Transverse colon (tissue), 4 donors: ENCODE measurements around the gene B4GALNT2. TPM values are rescaled to one million over a fixed set of nuclear protein-coding genes. Genes with fewer than 3 reads are reported as not detected.

Source experiments
- DNase-seq: peaks from one replicate; pipeline ENCODE4 v3.0.0-alpha.2; 2019
- H3K27ac ChIP-seq, 4 donors: fragments of 200-600 bp; sonication (generic); 2 replicates each; pipeline ENCODE4 v1.5.1; 2016 to 2018; ENCODE audit warnings: inconsistent platforms in 4 of 4
- H3K27me3 ChIP-seq: fragments of 200-600 bp; sonication (generic); 2 replicates; pipeline ENCODE4 v1.5.1; 2017; ENCODE audit warnings: inconsistent platforms
- H3K36me3 ChIP-seq, 4 donors: fragments of 200-600 bp; sonication (generic); 2 replicates each; pipeline ENCODE4 v1.5.1; 2017 to 2019; ENCODE audit warnings: inconsistent platforms in 4 of 4
- H3K4me1 ChIP-seq, 4 donors: fragments of 200-600 bp; sonication (generic); 2 replicates each; pipeline ENCODE4 v1.5.1; 2017 to 2020; ENCODE audit warnings: inconsistent platforms in 4 of 4
- H3K4me3 ChIP-seq, 4 donors: fragments of 200-600 bp; sonication (generic); 1 replicate in 1 of 4; 2 replicates in 3 of 4; pipeline versions ENCODE4 v1.5.1 to v1.6.1; 2017 to 2019; ENCODE audit warnings: inconsistent platforms in 4 of 4
- H3K9me3 ChIP-seq, 2 donors: fragments of 200-600 bp; sonication (generic); 2 replicates each; pipeline ENCODE4 v1.5.1; 2017 to 2019; ENCODE audit warnings: inconsistent platforms in 2 of 2
- EP300 ChIP-seq: sonication (generic); formaldehyde crosslinking; IDR thresholded peaks from one replicate; pipeline ENCODE4 v1.6.1; 2017; ENCODE audit warnings: antibody characterized with exemption, low read depth
- POLR2A ChIP-seq: fragments of 450-650 bp; IDR thresholded peaks from one replicate; pipeline ENCODE4 v1.6.1; 2016; ENCODE audit warnings: antibody characterized with exemption, mild to moderate bottlenecking, moderate library complexity
- POLR2AphosphoS5 ChIP-seq, 3 donors: sonication (generic); formaldehyde crosslinking; IDR thresholded peaks; one replicate each; pipeline ENCODE4 v1.6.1; 2016; ENCODE audit warnings: antibody characterized with exemption in 3 of 3
- WGBS, 2 donors: methylation state at CpG; one replicate each; pipeline ENCODE4 v1.1.5; 2018; ENCODE audit warnings: low coverage in 1 of 2; 5-methylcytosine and 5-hydroxymethylcytosine counted together
- in situ Hi-C, 4 donors: fragments of 200-750 bp; cut with MboI; loops; one replicate each; pipeline versions ENCODE4 v1.15.0 to v1.15.1; 2017; ENCODE audit warnings: low sequenced_read_pairs in 3 of 4, low pct_ligation_motif_present in 1 of 4, low pct_unique_long_range_greater_than_20kb in 1 of 4
- intact Hi-C: fragments of 100-400 bp; cut with DNase I; formaldehyde crosslinking; loops from one replicate; pipeline ENCODE4 v1.15.1; 2023; ENCODE audit warnings: low total_unique reads
- total RNA-seq, 4 donors: library from RNA; depleted of rRNA; stranded (reverse); fragments of >200 nt; gene quantifications; one replicate each; pipeline ENCODE4 v1.1.0, GENCODE V29; 2016
- TF ChIP-seq, protein P1 (sequence below), 5 experiments: fragments of 200-600 bp in 3 of 5; fragments of 450-650 bp in 2 of 5; sonication (generic) in 3 of 5; IDR thresholded peaks; 1 replicate in 2 of 5; 2 replicates in 3 of 5; pipeline ENCODE4 v1.5.1; 2016 to 2017; ENCODE audit warnings: antibody characterized with exemption in 5 of 5, inconsistent platforms in 3 of 5, mild to moderate bottlenecking in 2 of 5, moderate library complexity in 1 of 5

B4GALNT2 gene
- total RNA-seq, 4 donors from 2014 or later: 19.8 to 75.9 (median 47.3) TPM

DNA sequence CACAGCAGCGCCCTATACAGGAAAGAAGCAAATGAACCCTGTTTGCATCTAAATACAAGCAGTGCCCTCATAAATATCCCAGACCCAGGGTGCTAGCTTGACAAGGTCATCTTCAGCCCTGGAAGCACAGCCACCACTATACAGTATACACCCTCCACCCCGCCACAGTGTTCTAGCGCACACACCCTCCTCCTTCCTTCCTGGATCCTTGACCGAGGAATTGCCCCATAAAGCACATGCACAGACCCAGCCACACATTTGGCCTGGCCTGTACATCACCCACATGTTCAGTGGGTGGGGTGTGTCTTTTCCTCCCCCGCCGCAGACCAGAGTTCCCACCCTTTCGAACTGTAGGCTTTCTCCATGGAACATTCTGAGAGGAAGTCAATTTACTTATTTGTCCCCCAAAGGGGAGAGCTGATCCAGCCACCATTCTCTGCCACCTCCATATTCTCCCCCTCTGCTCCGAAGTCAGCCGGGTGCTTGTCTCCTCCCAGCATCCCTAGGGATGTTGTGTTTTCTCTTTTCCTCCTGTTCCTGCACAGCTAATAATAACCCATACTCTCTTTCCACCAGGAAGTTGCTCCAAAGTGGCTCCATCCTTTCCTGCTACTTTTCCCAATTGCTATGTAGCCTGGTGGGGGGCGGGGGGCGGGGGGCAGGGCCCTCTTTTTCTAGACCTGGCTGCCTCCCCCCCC is 84.5 kb downstream of the B4GALNT2 start:
- DNase-seq: peak; percentile 71
- H3K36me3 ChIP-seq: no peaks in the 10 kb centered on the region
- WGBS, 2 donors: 40 to 46% methylated on average over 1 to 11 of the region's 11 CpGs
- in situ Hi-C loops: no loop called here
- H3K4me3 ChIP-seq: no peak overlapping the region
- TF ChIP-seq POLR2AphosphoS5 (IDR thresholded peaks at IDR 0.05): peak in 2 of 3 donors; percentile 25 to 31
- peak; percentile 24 for TF ChIP-seq POLR2A
- TF ChIP-seq, protein P1, sequence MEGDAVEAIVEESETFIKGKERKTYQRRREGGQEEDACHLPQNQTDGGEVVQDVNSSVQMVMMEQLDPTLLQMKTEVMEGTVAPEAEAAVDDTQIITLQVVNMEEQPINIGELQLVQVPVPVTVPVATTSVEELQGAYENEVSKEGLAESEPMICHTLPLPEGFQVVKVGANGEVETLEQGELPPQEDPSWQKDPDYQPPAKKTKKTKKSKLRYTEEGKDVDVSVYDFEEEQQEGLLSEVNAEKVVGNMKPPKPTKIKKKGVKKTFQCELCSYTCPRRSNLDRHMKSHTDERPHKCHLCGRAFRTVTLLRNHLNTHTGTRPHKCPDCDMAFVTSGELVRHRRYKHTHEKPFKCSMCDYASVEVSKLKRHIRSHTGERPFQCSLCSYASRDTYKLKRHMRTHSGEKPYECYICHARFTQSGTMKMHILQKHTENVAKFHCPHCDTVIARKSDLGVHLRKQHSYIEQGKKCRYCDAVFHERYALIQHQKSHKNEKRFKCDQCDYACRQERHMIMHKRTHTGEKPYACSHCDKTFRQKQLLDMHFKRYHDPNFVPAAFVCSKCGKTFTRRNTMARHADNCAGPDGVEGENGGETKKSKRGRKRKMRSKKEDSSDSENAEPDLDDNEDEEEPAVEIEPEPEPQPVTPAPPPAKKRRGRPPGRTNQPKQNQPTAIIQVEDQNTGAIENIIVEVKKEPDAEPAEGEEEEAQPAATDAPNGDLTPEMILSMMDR (IDR thresholded peaks at IDR 0.05): no peak
- no peaks in the 10 kb centered on the region for H3K27me3 ChIP-seq
- intact Hi-C loops: loop anchor here (10.0 kb wide), 1 partner anchor 52 kb away; no protein-coding TSS in a partner anchor
- no peaks in the 10 kb centered on the region for H3K9me3 ChIP-seq
- peak overlapping the region; percentile 56 to 66 (median 59) for H3K27ac ChIP-seq
- peaks cover 0 to 40% (median 8%) of the 10 kb centered on the region in 4 donors for H3K4me1 ChIP-seq

GRCh38 chr17:49217651-49218413 is 85.3 kb downstream of the B4GALNT2 start:
- peak overlapping the region; percentile 56 to 66 (median 59) for H3K27ac ChIP-seq
- in situ Hi-C loops (no loop called here), intact Hi-C loops (loop anchor here (10.0 kb wide), 1 partner anchor 53 kb away; no protein-coding TSS in a partner anchor)
- WGBS, 2 donors: 40 to 69% methylated on average over 1 to 17 of the region's 17 CpGs
- H3K36me3 ChIP-seq: no peaks in the 10 kb centered on the region
- peak; percentile 66 for DNase-seq
- H3K4me1 ChIP-seq: peaks cover 0 to 40% (median 8%) of the 10 kb centered on the region in 4 donors
- TF ChIP-seq, protein P1 (IDR thresholded peaks at IDR 0.05): no peak
- TF ChIP-seq POLR2AphosphoS5 (IDR thresholded peaks at IDR 0.05): peak in 1 of 3 donors; percentile 32
- H3K27me3 ChIP-seq: no peaks in the 10 kb centered on the region
- no peak overlapping the region for H3K4me3 ChIP-seq
- H3K9me3 ChIP-seq: no peaks in the 10 kb centered on the region

DNA sequence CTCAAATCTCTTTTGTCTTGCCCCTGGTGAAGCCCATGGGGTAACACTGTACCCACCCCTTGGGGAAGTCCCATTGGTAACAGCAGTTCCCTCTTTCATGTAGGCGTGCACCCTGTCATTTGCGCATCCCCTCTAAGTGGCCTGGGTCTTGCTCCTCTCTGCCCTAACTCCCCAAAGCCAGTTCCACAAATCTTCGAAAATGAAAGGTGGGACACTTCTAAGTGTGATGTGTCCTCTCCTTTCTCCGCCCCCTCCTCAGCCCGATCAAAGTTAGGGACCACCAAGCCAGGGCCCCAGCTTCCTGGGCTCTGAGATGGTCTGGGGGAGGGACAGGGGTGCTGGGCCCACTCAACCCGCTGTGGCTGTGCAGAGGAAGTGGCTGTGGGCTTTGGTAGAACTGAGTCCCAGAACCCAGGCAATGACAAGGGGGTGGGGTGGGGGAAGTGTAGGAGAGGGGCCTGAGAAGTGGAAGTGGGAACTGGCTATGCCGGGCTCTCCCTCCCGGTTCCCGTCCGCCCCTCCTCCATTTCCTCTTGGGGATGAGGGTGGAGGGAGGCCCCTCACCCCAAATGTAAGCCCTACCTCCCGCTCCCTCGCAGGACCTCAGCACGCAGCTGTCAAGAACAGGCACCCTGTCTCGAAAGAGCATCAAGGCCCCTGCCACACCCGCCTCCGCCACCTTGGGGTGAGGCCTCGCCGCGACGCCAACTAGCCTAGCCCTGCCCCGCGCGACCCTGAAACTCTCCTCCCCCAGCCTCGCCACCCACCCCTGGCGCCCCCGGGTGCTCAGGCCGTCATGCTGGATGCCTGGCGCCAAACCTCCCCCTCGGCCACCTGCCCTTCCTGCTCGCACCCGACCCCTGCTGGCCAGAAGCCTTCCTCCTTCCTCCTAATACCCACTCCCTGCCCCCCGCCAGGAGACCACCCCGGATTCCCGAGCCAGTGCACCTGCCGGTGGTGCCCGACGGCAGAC is 86.7 kb downstream of the B4GALNT2 start:
- DNase-seq: peak; percentile 56
- Histone ChIP-seq H3K4me1 (peaks cover 9 to 48% (median 18%) of the 10 kb centered on the region in 4 donors), H3K4me3 (no peak overlapping the region), H3K27me3 (peaks cover 8% of the 10 kb centered on the region), H3K9me3 (no peaks in the 10 kb centered on the region), H3K27ac (peak overlapping the region; percentile 37 to 66 (median 58)), H3K36me3 (no peaks in the 10 kb centered on the region)
- TF ChIP-seq EP300 (no peak), POLR2AphosphoS5 (IDR thresholded peaks at IDR 0.05) (no peak), POLR2A (no peak)
- TF ChIP-seq, protein P1 (IDR thresholded peaks at IDR 0.05): no peak
- WGBS, 2 donors: 43% methylated on average over 29 of the region's 37 CpGs; no CpG with 5 or more reads in 1 of the 2 donors
- intact Hi-C loops: loop anchor here (10.0 kb wide), 1 partner anchor 54 kb away; no protein-coding TSS in a partner anchor
- in situ Hi-C loops: no loop called here
